GM18498 (cell line): Measurements from ENCODE around the gene RAC2.

Source experiments
- ATAC-seq: cut with Tn5 transposase; IDR thresholded peaks from one replicate; pipeline ENCODE4 v1.9.1; 2021; ENCODE audit warnings: mild to moderate bottlenecking, moderate library complexity; ENCODE audit not compliant: unreplicated experiment

The RAC2 gene

GRCh38 chr22:37244114-37244921 lies at the start of gene RAC2:
Gene RAC2 (minus strand): TSS chr22:37244269. CDS start chr22:37244148, 121 bp downstream.
- ATAC-seq, result peak; percentile 57

- no peak for ATAC-seq
Observed at GRCh38 chr22:37293172-37293571, 49.1 kb upstream of the RAC2 start.

- ATAC-seq, result no peak
Observed at GRCh38 chr22:37292641-37293040, 48.6 kb upstream of the RAC2 start.

- ATAC-seq, result no peak
Observed at GRCh38 chr22:37291559-37292298, 47.7 kb upstream of the RAC2 start.

- no peak for ATAC-seq
Observed at GRCh38 chr22:37290737-37291136, 46.7 kb upstream of the RAC2 start.

- ATAC-seq, result no peak
Observed at GRCh38 chr22:37289156-37289735, 45.2 kb upstream of the RAC2 start.

- no peak for ATAC-seq
Observed at GRCh38 chr22:37288521-37288920, 44.5 kb upstream of the RAC2 start.

- no peak for ATAC-seq
Observed at GRCh38 chr22:37287550-37287951, 43.5 kb upstream of the RAC2 start.

- no peak for ATAC-seq
Observed at GRCh38 chr22:37285937-37286336, 41.9 kb upstream of the RAC2 start.

- peak; percentile 62 for ATAC-seq
Observed at GRCh38 chr22:37284805-37285355, 40.8 kb upstream of the RAC2 start.

- peak; percentile 8 for ATAC-seq
Observed at GRCh38 chr22:37284126-37284804, 40.2 kb upstream of the RAC2 start.

- ATAC-seq, result no peak
Observed at GRCh38 chr22:37283393-37283937, 39.4 kb upstream of the RAC2 start.

GRCh38 chr22:37282385-37282677 lies 38.3 kb upstream of the RAC2 start, which contains the start of gene CYTH4:
Gene CYTH4 (plus strand): TSS chr22:37282508. CDS start chr22:37282570, 62 bp downstream.
- peak; percentile 57 for ATAC-seq

- no peak for ATAC-seq
Observed at GRCh38 chr22:37281646-37282384, 37.7 kb upstream of the RAC2 start.

GRCh38 chr22:37281195-37281594 lies 37.1 kb upstream of the RAC2 start:
- ATAC-seq, result no peak

GRCh38 chr22:37280718-37281117 lies 36.6 kb upstream of the RAC2 start:
- no peak for ATAC-seq

- ATAC-seq, result no peak
Observed at GRCh38 chr22:37279331-37280181, 35.5 kb upstream of the RAC2 start.

GRCh38 chr22:37278261-37278660 lies 34.2 kb upstream of the RAC2 start:
- no peak for ATAC-seq

- no peak for ATAC-seq
Observed at GRCh38 chr22:37277384-37277783, 33.3 kb upstream of the RAC2 start.
